NCI-H2196 treated with DMSO at 0.1 percent for 48 hours (cell line): ENCODE results near the gene HOXC9.

ENCODE experiments used
- DNase-seq: peaks from one replicate; lab custom pipeline; 2025; ENCODE audit not compliant: unreplicated experiment; lab: John Stamatoyannopoulos, UW

HOXC9 gene

GRCh38 chr12:53986686-53987483 lies 13.1 kb upstream of the HOXC9 start:
- DNase-seq, result no peak

GRCh38 chr12:53987787-53988230 lies 12.2 kb upstream of the HOXC9 start:
- DNase-seq, result no peak

GRCh38 chr12:53988541-53989226 lies 11.3 kb upstream of the HOXC9 start:
- DNase-seq, result no peak

- DNase-seq, result no peak
Measured at GRCh38 chr12:53989227-53990113, 10.5 kb upstream of the HOXC9 start.

- DNase-seq, result no peak
Measured at GRCh38 chr12:53990311-53991076, 9.5 kb upstream of the HOXC9 start.

GRCh38 chr12:53991077-53991460 lies 8.9 kb upstream of the HOXC9 start:
- no peak for DNase-seq

- DNase-seq, result no peak
Measured at GRCh38 chr12:53992377-53992889, 7.5 kb upstream of the HOXC9 start.

- DNase-seq, result no peak
Measured at GRCh38 chr12:53993162-53994008, 6.6 kb upstream of the HOXC9 start.

GRCh38 chr12:53994009-53994263 lies 6.0 kb upstream of the HOXC9 start:
- DNase-seq, result no peak

- no peak for DNase-seq
Measured at GRCh38 chr12:53994264-53995001, 5.5 kb upstream of the HOXC9 start.

GRCh38 chr12:53995002-53995377 lies 5.0 kb upstream of the HOXC9 start:
- DNase-seq, result no peak

GRCh38 chr12:53995378-53996239 lies 4.4 kb upstream of the HOXC9 start:
- DNase-seq, result peak; percentile 47

- DNase-seq, result no peak
Measured at GRCh38 chr12:53996240-53997203, 3.4 kb upstream of the HOXC9 start.

- DNase-seq, result no peak
Measured at GRCh38 chr12:53997204-53998109, 2.5 kb upstream of the HOXC9 start.

GRCh38 chr12:53998110-53998899 lies 1.7 kb upstream of the HOXC9 start:
- DNase-seq, result no peak
